IPS-20b (cell line): Measurements from ENCODE around the gene LONP2.

Experiments used
- H3K27ac ChIP-seq: one replicate; pipeline ENCODE4 v1.5.1; 2013; ENCODE audit warnings: low read length
- H3K27me3 ChIP-seq: 2 replicates; pipeline ENCODE4 v1.6.1; 2013; ENCODE audit warnings: mild to moderate bottlenecking, low read length, inconsistent platforms; ENCODE audit not compliant: insufficient read depth
- H3K36me3 ChIP-seq: 2 replicates; pipeline ENCODE4 v1.6.1; 2013; ENCODE audit warnings: low read depth, mild to moderate bottlenecking, inconsistent platforms, low read length, moderate library complexity; ENCODE audit not compliant: insufficient read depth
- H3K4me1 ChIP-seq: 2 replicates; pipeline ENCODE4 v1.6.1; 2013; ENCODE audit warnings: mild to moderate bottlenecking, control low read depth, inconsistent platforms, low read length, moderate library complexity; ENCODE audit not compliant: insufficient read depth
- H3K4me3 ChIP-seq: 2 replicates; pipeline ENCODE4 v1.5.1; 2013; ENCODE audit warnings: mild to moderate bottlenecking, low read length, inconsistent platforms
- H3K9ac ChIP-seq: 2 replicates; pipeline ENCODE4 v1.6.1; 2013; ENCODE audit warnings: low read depth, mild to moderate bottlenecking, inconsistent platforms, low read length, moderate library complexity
- H3K9me3 ChIP-seq: 2 replicates; pipeline ENCODE4 v1.6.1; 2013; ENCODE audit warnings: mild to moderate bottlenecking, low read depth, low read length, inconsistent platforms; ENCODE audit not compliant: insufficient read depth

The LONP2 gene

GRCh38 chr16:48244863-48245195 lies 729 bp downstream of the LONP2 start:
- H3K36me3 ChIP-seq, result no peaks in the 10 kb centered on the region
- peaks cover 6% of the 10 kb centered on the region; the same call in 1 of the 2 replicates for H3K4me1 ChIP-seq
- H3K27ac ChIP-seq, result no peak overlapping the region
- no peaks in the 10 kb centered on the region for H3K9me3 ChIP-seq
- peak overlapping the region; percentile 97 for H3K4me3 ChIP-seq
- H3K27me3 ChIP-seq, result no peaks in the 10 kb centered on the region
- H3K9ac ChIP-seq, result peak overlapping the region; percentile 83

DNA sequence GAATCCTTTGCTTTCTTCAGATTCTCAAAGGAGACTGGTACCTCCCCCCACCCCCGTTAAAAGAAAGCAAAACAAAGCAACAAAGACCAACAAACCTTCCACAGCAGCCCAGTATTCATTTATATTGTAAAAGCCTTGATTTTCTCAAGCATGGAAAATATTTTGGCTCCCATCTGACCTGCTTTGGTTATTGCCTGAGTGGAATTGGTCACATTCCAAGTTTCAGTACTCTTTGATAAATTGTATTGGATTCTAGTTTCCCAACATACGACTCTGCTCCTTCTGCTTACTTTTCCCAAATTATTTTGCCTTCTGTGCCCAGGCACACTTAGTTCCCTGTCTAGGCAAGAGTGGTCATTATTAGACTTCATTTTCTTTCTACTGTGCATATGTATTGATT lies 2.0 kb downstream of the LONP2 start:
- Histone ChIP-seq H3K4me3 (no peak overlapping the region), H3K27ac (no peak overlapping the region), H3K4me1 (peaks cover 6% of the 10 kb centered on the region; the same call in 1 of the 2 replicates), H3K36me3 (no peaks in the 10 kb centered on the region), H3K9ac (no peak overlapping the region), H3K9me3 (no peaks in the 10 kb centered on the region), H3K27me3 (no peaks in the 10 kb centered on the region)

DNA sequence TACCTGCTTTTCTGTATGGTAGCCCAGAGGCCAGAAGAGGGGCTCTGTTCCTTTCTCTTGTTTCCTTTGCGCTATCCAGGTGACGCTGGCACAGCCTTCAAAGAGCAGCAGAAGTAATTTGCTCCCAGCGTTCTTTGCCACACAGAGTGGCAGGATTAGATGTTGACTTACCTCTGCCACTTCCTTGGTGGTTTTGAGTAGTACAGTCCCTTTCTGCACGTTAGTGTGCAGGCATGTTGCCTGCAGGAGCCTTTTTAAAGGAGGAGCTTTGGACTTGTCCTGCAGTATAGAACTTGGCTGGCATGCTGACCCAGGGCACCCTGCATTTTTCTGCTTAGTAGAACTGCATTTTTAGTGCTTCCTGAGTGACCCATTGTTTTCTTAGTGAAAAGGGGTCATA lies 3.2 kb downstream of the LONP2 start, which contains the start of gene ABCC11:
ABCC11 (minus strand) TSS at position 229 of the 400 bp plus-strand sequence. CDS start 15,618 bp downstream, outside the sequence.
- H3K36me3 ChIP-seq, result peaks cover 5% of the 10 kb centered on the region; the same call in 1 of the 2 replicates
- H3K9ac ChIP-seq, result no peak within 1 kb of the TSS
- no peaks in the 10 kb centered on the region for H3K27me3 ChIP-seq
- H3K4me3 ChIP-seq, result no peak within 1 kb of the TSS
- no peak within 1 kb of the TSS for H3K27ac ChIP-seq
- no peaks in the 10 kb centered on the region for H3K9me3 ChIP-seq
- peaks cover 6% of the 10 kb centered on the region; the same call in 1 of the 2 replicates for H3K4me1 ChIP-seq

DNA sequence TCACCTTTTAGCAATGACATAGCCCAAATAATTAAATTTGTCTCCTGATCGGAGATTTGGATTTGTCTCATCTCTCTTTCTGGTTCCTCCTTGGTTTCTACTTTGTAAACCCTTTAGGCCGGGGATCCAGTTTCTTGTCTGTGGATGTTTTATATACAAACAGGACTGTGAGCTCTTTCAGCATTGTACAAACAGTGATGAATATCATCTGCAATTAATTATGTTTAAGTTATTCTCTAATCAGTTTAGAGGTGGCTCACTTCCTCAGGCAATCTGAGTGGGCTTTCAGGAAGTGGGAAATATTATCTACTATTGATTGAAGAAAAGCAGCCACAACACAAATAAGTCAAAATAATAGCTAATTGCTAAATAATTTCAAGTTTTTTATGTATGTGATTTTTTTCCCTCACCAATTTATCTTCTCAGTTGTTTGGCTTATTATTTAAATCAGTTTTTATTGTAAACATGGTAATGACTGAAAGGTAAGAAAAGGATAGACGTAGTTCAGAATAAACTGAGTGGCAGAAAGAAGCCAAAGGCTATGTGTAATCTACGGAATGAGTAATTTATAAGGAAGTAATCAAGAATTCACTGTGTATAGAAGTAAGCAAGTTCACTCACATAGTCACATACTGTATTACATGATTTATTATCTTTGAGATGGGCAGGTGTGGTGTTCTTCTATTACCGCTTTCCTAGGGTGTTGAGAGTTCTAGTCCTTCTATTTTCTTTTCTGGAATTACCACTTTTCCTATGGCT lies 6.6 kb downstream of the LONP2 start:
- no peaks in the 10 kb centered on the region for H3K9me3 ChIP-seq
- H3K4me1 ChIP-seq, result no peaks in the 10 kb centered on the region
- no peak overlapping the region for H3K4me3 ChIP-seq
- H3K27me3 ChIP-seq, result no peaks in the 10 kb centered on the region
- H3K36me3 ChIP-seq, result peaks cover 16% of the 10 kb centered on the region; the same call in 1 of the 2 replicates
- H3K27ac ChIP-seq, result no peak overlapping the region
- H3K9ac ChIP-seq, result no peak overlapping the region

GRCh38 chr16:48252013-48252412 lies 7.9 kb downstream of the LONP2 start:
- Histone ChIP-seq H3K4me3 (no peak overlapping the region), H3K27ac (no peak overlapping the region), H3K9ac (no peak overlapping the region), H3K4me1 (no peaks in the 10 kb centered on the region), H3K27me3 (no peaks in the 10 kb centered on the region), H3K9me3 (no peaks in the 10 kb centered on the region), H3K36me3 (peaks cover 16% of the 10 kb centered on the region; the same call in 1 of the 2 replicates)

DNA sequence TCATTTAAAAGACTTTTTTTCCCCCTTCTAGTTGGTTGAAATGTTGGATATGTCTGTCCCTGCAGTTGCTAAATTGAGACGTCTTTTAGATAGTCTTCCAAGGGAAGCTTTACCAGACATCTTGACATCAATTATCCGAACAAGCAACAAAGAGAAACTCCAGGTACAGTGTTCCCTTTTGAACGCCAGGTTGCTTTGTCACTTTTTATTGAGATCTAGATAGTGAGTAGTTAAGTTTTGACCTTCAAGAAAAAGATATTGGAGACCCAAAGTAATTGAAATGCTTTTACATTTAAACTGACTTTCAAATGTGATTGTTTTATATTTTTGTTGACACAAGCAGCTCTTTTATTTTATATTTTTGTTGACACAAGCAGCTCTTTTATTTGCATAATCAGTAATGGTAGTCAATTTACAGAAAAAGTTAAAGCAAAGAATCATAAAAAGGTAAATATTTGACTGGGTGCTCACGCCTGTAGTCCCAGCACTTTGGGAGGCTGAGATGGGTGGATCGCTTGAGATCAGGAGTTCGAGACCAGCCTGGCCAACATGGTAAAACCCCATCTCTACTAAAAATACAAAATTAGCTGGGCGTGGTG lies 12.6 kb downstream of the LONP2 start:
- H3K36me3 ChIP-seq, result peaks cover 47% of the 10 kb centered on the region

DNA sequence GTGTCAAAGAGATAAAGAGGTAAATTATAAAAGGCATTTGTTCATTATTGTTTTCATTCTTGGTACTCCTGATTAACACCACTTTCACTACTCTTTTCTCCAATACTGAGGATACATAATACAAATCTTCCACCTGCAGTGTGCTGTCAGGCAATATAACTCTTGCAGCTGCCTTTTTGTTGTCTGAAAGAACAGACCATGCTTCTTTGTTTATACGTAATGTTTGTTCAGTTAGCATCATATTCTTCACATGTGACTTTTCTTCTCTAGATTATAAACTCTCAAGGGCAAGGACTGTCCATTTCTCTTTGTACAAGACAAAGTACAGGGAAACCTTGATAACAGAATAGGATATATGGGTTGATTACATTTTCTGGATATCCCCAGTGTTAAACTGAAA lies 17.5 kb downstream of the LONP2 start:
- Histone ChIP-seq H3K36me3 (peaks cover 55% of the 10 kb centered on the region), H3K27ac (no peak overlapping the region)

More for the DNA sequence above, 12.6 kb downstream of the LONP2 start:
- Histone ChIP-seq H3K4me3 (no peak overlapping the region), H3K9ac (no peak overlapping the region), H3K9me3 (no peaks in the 10 kb centered on the region), H3K4me1 (no peaks in the 10 kb centered on the region), H3K27ac (no peak overlapping the region), H3K27me3 (no peaks in the 10 kb centered on the region)

GRCh38 chr16:48262631-48263030 lies 18.5 kb downstream of the LONP2 start:
- Histone ChIP-seq H3K4me1 (no peaks in the 10 kb centered on the region), H3K9ac (no peak overlapping the region), H3K36me3 (peaks cover 55% of the 10 kb centered on the region), H3K27ac (no peak overlapping the region), H3K4me3 (no peak overlapping the region), H3K27me3 (no peaks in the 10 kb centered on the region), H3K9me3 (no peaks in the 10 kb centered on the region)

More for the DNA sequence above, 17.5 kb downstream of the LONP2 start:
- Histone ChIP-seq H3K27me3 (no peaks in the 10 kb centered on the region), H3K9me3 (no peaks in the 10 kb centered on the region), H3K9ac (no peak overlapping the region), H3K4me3 (no peak overlapping the region), H3K4me1 (no peaks in the 10 kb centered on the region)

DNA sequence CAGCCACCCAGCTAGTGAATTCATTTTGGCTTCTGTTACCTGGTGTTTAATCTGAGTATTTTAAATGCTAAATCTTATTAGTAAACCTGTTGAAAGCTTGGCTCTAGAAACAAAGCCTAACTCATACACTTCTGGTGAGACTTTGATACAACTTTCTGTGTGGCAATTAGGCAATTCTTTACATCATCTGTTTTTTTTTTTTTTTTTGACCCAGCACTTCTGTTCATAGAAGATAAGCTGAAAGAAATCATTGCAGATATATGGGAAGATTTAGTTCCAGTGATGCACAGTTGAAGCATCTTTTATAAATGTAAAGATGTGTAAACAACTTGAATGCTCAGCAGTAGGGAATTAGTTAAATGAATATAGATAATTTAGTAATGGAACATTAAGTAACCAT lies 24.9 kb downstream of the LONP2 start:
- peaks cover 21% of the 10 kb centered on the region for H3K36me3 ChIP-seq
- H3K4me1 ChIP-seq, result no peaks in the 10 kb centered on the region
- no peak overlapping the region for H3K4me3 ChIP-seq
- H3K27me3 ChIP-seq, result no peaks in the 10 kb centered on the region
- no peaks in the 10 kb centered on the region for H3K9me3 ChIP-seq
- no peak overlapping the region for H3K9ac ChIP-seq
- no peak overlapping the region for H3K27ac ChIP-seq

- Histone ChIP-seq H3K4me3 (no peak overlapping the region), H3K9ac (no peak overlapping the region), H3K27ac (no peak overlapping the region), H3K27me3 (no peaks in the 10 kb centered on the region), H3K4me1 (peaks cover 9% of the 10 kb centered on the region), H3K36me3 (peaks cover 21% of the 10 kb centered on the region), H3K9me3 (no peaks in the 10 kb centered on the region)
These were observed 27.6 kb downstream of the LONP2 start for GRCh38 chr16:48271728-48272127.

- Histone ChIP-seq H3K9ac (no peak overlapping the region), H3K4me3 (no peak overlapping the region), H3K4me1 (peaks cover 9% of the 10 kb centered on the region), H3K27ac (no peak overlapping the region), H3K27me3 (no peaks in the 10 kb centered on the region), H3K36me3 (peaks cover 21% of the 10 kb centered on the region), H3K9me3 (no peaks in the 10 kb centered on the region)
These were observed 28.8 kb downstream of the LONP2 start for GRCh38 chr16:48272837-48273421.

DNA sequence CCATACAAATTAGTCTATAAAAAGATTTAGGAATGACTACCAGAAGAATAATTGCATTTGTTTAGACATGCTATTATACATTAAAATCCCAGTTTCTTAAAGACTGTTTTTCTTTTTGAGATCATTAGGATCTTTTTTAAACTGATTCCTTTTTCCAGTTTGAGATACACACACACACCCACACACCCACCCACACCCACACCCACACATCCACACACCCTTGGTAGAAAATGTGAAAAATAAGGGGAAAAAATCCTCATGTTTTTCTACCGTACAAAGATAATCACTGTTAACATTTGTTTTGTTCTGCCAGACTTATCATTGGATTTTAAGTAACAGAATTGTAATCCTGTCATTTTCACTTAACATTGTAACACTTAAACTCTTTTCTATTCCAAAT lies 30.4 kb downstream of the LONP2 start:
- H3K27ac ChIP-seq, result no peak overlapping the region
- no peaks in the 10 kb centered on the region for H3K27me3 ChIP-seq
- H3K36me3 ChIP-seq, result peaks cover 19% of the 10 kb centered on the region
- H3K4me3 ChIP-seq, result no peak overlapping the region
- H3K9me3 ChIP-seq, result no peaks in the 10 kb centered on the region
- H3K9ac ChIP-seq, result no peak overlapping the region
- peaks cover 11% of the 10 kb centered on the region for H3K4me1 ChIP-seq
